ENCODE data around the gene DNALI1.

DNA sequence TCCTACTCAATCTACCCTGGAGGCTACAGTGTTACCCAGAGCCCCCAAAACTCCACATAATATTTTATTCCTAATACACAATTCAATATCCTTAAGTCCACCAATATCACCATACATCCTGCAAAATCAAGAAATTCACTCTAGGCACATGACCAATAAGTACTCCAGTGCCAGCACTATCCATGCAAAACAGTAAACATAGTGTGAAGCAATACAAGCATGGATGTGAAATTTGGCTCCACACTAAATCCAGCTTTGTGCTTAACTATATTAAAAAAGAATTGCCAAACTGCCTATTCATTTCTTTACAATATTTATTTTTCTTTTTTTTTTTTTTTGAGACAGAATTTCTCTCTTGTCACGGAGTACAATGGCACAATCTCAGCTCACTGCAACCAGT lies 39.2 kb upstream of the DNALI1 start:
- TF ChIP-seq POLR2A (IDR thresholded peaks at IDR 0.05; ENCODE audit: low read depth, low read length), result no peak
- TF ChIP-seq, protein P1, sequence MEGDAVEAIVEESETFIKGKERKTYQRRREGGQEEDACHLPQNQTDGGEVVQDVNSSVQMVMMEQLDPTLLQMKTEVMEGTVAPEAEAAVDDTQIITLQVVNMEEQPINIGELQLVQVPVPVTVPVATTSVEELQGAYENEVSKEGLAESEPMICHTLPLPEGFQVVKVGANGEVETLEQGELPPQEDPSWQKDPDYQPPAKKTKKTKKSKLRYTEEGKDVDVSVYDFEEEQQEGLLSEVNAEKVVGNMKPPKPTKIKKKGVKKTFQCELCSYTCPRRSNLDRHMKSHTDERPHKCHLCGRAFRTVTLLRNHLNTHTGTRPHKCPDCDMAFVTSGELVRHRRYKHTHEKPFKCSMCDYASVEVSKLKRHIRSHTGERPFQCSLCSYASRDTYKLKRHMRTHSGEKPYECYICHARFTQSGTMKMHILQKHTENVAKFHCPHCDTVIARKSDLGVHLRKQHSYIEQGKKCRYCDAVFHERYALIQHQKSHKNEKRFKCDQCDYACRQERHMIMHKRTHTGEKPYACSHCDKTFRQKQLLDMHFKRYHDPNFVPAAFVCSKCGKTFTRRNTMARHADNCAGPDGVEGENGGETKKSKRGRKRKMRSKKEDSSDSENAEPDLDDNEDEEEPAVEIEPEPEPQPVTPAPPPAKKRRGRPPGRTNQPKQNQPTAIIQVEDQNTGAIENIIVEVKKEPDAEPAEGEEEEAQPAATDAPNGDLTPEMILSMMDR (conservative IDR thresholded peaks at IDR 0.05; ENCODE audit: low read depth, low read length), result no peak
- no peak for TF ChIP-seq RCOR1 (IDR thresholded peaks at IDR 0.05; ENCODE audit: insufficient replicate concordance, low read length)
- TF ChIP-seq RFX5 (IDR thresholded peaks at IDR 0.05; ENCODE audit: low read depth, low read length), result no peak
- no peak for TF ChIP-seq CEBPB (IDR thresholded peaks at IDR 0.05; ENCODE audit: low read depth, low read length)
- no peak for TF ChIP-seq BHLHE40 (IDR thresholded peaks at IDR 0.05; ENCODE audit: low read depth, low read length)
- TF ChIP-seq FOS (IDR thresholded peaks at IDR 0.05; ENCODE audit: low read depth, low read length), result no peak
- no peak for TF ChIP-seq SMC3 (IDR thresholded peaks at IDR 0.05; ENCODE audit: low read depth, low read length)
- no peak for TF ChIP-seq MAFK (IDR thresholded peaks at IDR 0.05; ENCODE audit: low read depth, low read length)

Measured in IMR-90 (cell line).